Bronchial epithelial cell (primary cell): Measurements from ENCODE around the gene BRMS1L. TPM values are rescaled to one million over a fixed set of nuclear protein-coding genes. Genes with fewer than 3 reads are reported as not detected.

Source experiments
- DNase-seq: peaks from one replicate; pipeline ENCODE4 v3.0.0-alpha.2; 2010; ENCODE audit warnings: low read depth
- FAIRE-seq: peaks from 2 replicates; lab custom pipeline; 2011; peaks lifted over from hg19 to GRCh38; lab: Jason Lieb, UNC
- H3K27me3 ChIP-seq: 2 replicates; pipeline ENCODE4 v1.5.1; 2011; ENCODE audit warnings: low read length; ENCODE audit not compliant: control insufficient read depth, insufficient read depth
- H3K36me3 ChIP-seq: 2 replicates; pipeline ENCODE4 v1.5.1; 2011; ENCODE audit warnings: low read length; ENCODE audit not compliant: control insufficient read depth, insufficient read depth
- H3K4me3 ChIP-seq: 2 replicates; pipeline ENCODE4 v1.5.1; 2011; ENCODE audit warnings: mild to moderate bottlenecking, low read depth, low read length, control low read depth
- total RNA-seq: library from RNA; depleted of rRNA; stranded (reverse); fragments of >200 nt; gene quantifications from 2 replicates; pipeline ENCODE4 v1.2.1, GENCODE V29; 2014
- TF ChIP-seq, protein P1 (sequence below): IDR thresholded peaks from 2 replicates; pipeline ENCODE4 v1.5.1; 2011; ENCODE audit warnings: mild to moderate bottlenecking, moderate library complexity, low read length, control low read depth, inconsistent platforms; ENCODE audit not compliant: insufficient read depth, severe bottlenecking

Gene BRMS1L
- total RNA-seq, 1 donor from 2014 or later = 3.9 TPM

- H3K27me3 ChIP-seq = no peaks in the 10 kb centered on the region
- H3K4me3 ChIP-seq = no peak overlapping the region
- DNase-seq (no peak), FAIRE-seq (no peak)
- TF ChIP-seq, protein P1, sequence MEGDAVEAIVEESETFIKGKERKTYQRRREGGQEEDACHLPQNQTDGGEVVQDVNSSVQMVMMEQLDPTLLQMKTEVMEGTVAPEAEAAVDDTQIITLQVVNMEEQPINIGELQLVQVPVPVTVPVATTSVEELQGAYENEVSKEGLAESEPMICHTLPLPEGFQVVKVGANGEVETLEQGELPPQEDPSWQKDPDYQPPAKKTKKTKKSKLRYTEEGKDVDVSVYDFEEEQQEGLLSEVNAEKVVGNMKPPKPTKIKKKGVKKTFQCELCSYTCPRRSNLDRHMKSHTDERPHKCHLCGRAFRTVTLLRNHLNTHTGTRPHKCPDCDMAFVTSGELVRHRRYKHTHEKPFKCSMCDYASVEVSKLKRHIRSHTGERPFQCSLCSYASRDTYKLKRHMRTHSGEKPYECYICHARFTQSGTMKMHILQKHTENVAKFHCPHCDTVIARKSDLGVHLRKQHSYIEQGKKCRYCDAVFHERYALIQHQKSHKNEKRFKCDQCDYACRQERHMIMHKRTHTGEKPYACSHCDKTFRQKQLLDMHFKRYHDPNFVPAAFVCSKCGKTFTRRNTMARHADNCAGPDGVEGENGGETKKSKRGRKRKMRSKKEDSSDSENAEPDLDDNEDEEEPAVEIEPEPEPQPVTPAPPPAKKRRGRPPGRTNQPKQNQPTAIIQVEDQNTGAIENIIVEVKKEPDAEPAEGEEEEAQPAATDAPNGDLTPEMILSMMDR = no peak
- H3K36me3 ChIP-seq = peaks cover 1% of the 10 kb centered on the region
Measured at GRCh38 chr14:35844494-35844893, 18.4 kb downstream of the BRMS1L start.

DNA sequence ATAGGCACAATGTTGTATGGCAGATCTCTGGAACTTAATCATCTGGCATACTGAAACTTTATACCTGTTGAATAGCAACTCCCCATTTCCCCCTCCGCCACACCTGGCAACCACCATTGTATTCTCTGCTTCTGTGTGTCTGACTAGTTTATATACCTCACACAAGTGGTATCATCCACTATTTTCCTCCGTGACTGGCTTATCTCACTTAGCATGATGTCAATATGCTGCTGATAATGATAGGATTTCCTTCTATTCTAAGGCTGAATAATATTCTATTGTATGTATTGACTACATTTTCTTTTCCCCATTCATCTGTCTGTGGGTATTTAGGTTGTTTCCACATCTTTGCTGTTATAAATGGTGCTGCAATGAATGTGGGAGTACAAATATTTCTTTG lies 21.5 kb downstream of the BRMS1L start:
- FAIRE-seq = no peak
- TF ChIP-seq, protein P1 = no peak
- DNase-seq = no peak
- no peak overlapping the region for H3K4me3 ChIP-seq
- H3K27me3 ChIP-seq = no peaks in the 10 kb centered on the region
- H3K36me3 ChIP-seq = peaks cover 1% of the 10 kb centered on the region

DNA sequence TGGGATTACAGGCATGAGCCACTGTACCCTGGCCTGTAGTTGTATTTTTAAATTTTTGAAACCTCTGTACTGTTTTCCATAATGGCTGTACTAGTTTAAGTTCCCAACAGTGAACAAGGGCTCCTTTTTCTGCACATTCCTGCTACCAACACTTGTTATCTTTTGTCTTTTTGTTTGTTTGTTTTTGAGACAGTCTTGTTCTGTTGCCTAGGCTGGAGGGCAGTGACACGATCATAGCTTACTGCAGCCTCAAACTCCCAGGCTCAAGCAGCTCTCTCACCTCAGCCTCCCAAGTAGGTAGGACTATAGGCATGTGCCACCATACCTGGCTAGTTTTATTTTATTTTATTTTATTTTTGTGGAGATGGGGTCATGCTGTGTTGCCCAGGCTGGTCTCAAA lies 23.0 kb downstream of the BRMS1L start:
- DNase-seq (no peak), FAIRE-seq (no peak)
- TF ChIP-seq, protein P1 = no peak
- peaks cover 1% of the 10 kb centered on the region for H3K36me3 ChIP-seq
- no peak overlapping the region for H3K4me3 ChIP-seq
- no peaks in the 10 kb centered on the region for H3K27me3 ChIP-seq

DNA sequence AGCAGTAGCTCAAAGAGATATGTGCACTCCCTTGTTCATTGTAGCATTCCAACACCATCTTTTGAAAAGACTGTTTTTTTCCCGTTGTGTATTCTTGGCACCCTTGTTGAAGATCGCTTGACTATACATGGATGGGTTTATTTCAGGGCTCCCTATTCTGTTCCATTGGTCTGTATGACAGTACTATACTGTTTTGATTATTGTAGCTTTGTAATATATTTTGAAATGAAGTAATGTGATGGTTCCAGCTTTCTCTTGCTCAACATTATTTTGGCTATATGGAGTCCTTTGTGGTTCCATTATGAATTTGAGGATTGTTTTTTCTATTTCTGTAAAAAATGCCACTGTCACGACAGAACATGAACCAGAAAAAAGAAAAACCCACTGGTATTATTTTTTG lies 25.7 kb downstream of the BRMS1L start:
- no peak for DNase-seq
- no peaks in the 10 kb centered on the region for H3K36me3 ChIP-seq
- H3K4me3 ChIP-seq = no peak overlapping the region
- FAIRE-seq = no peak
- H3K27me3 ChIP-seq = no peaks in the 10 kb centered on the region
- TF ChIP-seq, protein P1 = no peak

- TF ChIP-seq, protein P1 = no peak
- Histone ChIP-seq H3K4me3 (no peak overlapping the region), H3K36me3 (no peaks in the 10 kb centered on the region), H3K27me3 (no peaks in the 10 kb centered on the region)
- FAIRE-seq (no peak), DNase-seq (no peak)
Measured at GRCh38 chr14:35853225-35853624, 27.1 kb downstream of the BRMS1L start.

GRCh38 chr14:35854696-35855270 lies 28.6 kb downstream of the BRMS1L start:
- FAIRE-seq (no peak), DNase-seq (no peak)
- TF ChIP-seq, protein P1 = no peak
- Histone ChIP-seq H3K4me3 (no peak overlapping the region), H3K36me3 (no peaks in the 10 kb centered on the region), H3K27me3 (no peaks in the 10 kb centered on the region)
